Measurements from ENCODE around the gene KLHL18.
"Not testable (repeated sequence)": the region's sequence is repeated elsewhere in the genome, so short reads cannot be mapped to it uniquely, and the experiment has no call there.

The KLHL18 gene

GRCh38 chr3:47362701-47363100 lies 80.0 kb downstream of the KLHL18 start:
- no peak for DNase-seq (ENCODE audit: low spot score)

GRCh38 chr3:47365213-47366153 lies 82.7 kb downstream of the KLHL18 start:
- peak; percentile 66 for DNase-seq (ENCODE audit: low spot score)

- no peak for DNase-seq (ENCODE audit: low spot score)
Measured at GRCh38 chr3:47366833-47367232, 84.1 kb downstream of the KLHL18 start.

GRCh38 chr3:47367631-47368030 lies 84.9 kb downstream of the KLHL18 start:
- no peak for DNase-seq (ENCODE audit: low spot score)

- DNase-seq (ENCODE audit: low spot score), result not testable (repeated sequence)
Measured at GRCh38 chr3:47370020-47370419, 87.3 kb downstream of the KLHL18 start.

GRCh38 chr3:47370887-47371697 lies 88.3 kb downstream of the KLHL18 start:
- no peak for DNase-seq (ENCODE audit: low spot score)

- no peak for DNase-seq (ENCODE audit: low spot score)
Measured at GRCh38 chr3:47374587-47374986, 91.8 kb downstream of the KLHL18 start.

- no peak for DNase-seq (ENCODE audit: low spot score)
Measured at GRCh38 chr3:47376393-47376792, 93.6 kb downstream of the KLHL18 start.

GRCh38 chr3:47377186-47377585 lies 94.4 kb downstream of the KLHL18 start:
- no peak for DNase-seq (ENCODE audit: low spot score)

GRCh38 chr3:47378869-47379268 lies 96.1 kb downstream of the KLHL18 start:
- DNase-seq (ENCODE audit: low spot score), result no peak

- DNase-seq (ENCODE audit: low spot score), result no peak
Measured at GRCh38 chr3:47379411-47379899, 96.7 kb downstream of the KLHL18 start.

- no peak for DNase-seq (ENCODE audit: low spot score)
Measured at GRCh38 chr3:47380026-47380600, 97.4 kb downstream of the KLHL18 start.

GRCh38 chr3:47380601-47381316 lies 98.0 kb downstream of the KLHL18 start, which contains the start of gene PTPN23:
Gene PTPN23, plus strand, starts transcription at chr3:47381021. Its CDS starts 76 bp downstream, at chr3:47381097.
- peak; percentile 98 for DNase-seq (ENCODE audit: low spot score)

GRCh38 chr3:47381317-47382157 lies 98.8 kb downstream of the KLHL18 start:
- DNase-seq (ENCODE audit: low spot score), result peak; percentile 80

- no peak for DNase-seq (ENCODE audit: low spot score)
Measured at GRCh38 chr3:47384425-47384824, 101.7 kb downstream of the KLHL18 start.

GRCh38 chr3:47385007-47385406 lies 102.3 kb downstream of the KLHL18 start:
- no peak for DNase-seq (ENCODE audit: low spot score)

GRCh38 chr3:47385796-47386195 lies 103.1 kb downstream of the KLHL18 start:
- DNase-seq (ENCODE audit: low spot score), result no peak

- DNase-seq (ENCODE audit: low spot score), result no peak
Measured at GRCh38 chr3:47392933-47393332, 110.2 kb downstream of the KLHL18 start.

GRCh38 chr3:47394140-47394870 lies 111.6 kb downstream of the KLHL18 start:
- peak; percentile 25 for DNase-seq (ENCODE audit: low spot score)

GRCh38 chr3:47394881-47395280 lies 112.1 kb downstream of the KLHL18 start:
- DNase-seq (ENCODE audit: low spot score), result peak; percentile 79
